WTC11 (cell line): ENCODE data around the gene ATRX. TPM values are rescaled to one million over a fixed set of nuclear protein-coding genes. Genes with fewer than 3 reads are reported as not detected.

Experiments used
- ATAC-seq: fragments of 200-7000 bp; cut with Tn5 transposase; 2 replicates; pipeline ENCODE4 v1.10.0; 2021; ENCODE audit warnings: mild to moderate bottlenecking, moderate library complexity
- CTCF ChIA-PET: fragments of 300-600 bp; sonication (Branson Sonifier 250); formaldehyde crosslinking; loops from one replicate; lab custom pipeline; 2021; ENCODE audit warnings: antibody characterized with exemption; lab: Charles Lee
- POLR2A ChIA-PET: fragments of 350-600 bp; sonication (Branson Sonifier 250); formaldehyde crosslinking; loops from one replicate; lab custom pipeline; 2021; ENCODE audit warnings: antibody characterized with exemption; lab: Charles Lee
- DNase-seq: peaks from one replicate; pipeline ENCODE4 v3.0.0; 2021; ENCODE audit warnings: low spot score
- H3K27ac Mint-ChIP-seq: 2 replicates; pipeline ENCODE4 v1.8.0; 2021; ENCODE audit warnings: mixed read lengths
- H3K27me3 Mint-ChIP-seq: 2 replicates; pipeline ENCODE4 v1.8.0; 2021; ENCODE audit warnings: low read depth, mild to moderate bottlenecking, moderate library complexity, mixed read lengths
- H3K36me3 Mint-ChIP-seq: 2 replicates; pipeline ENCODE4 v1.8.0; 2021; ENCODE audit warnings: mixed read lengths
- H3K4me1 Mint-ChIP-seq: 2 replicates; pipeline ENCODE4 v1.8.0; 2022; ENCODE audit warnings: mixed read lengths
- H3K4me3 Mint-ChIP-seq: 2 replicates; pipeline ENCODE4 v1.8.0; 2021; ENCODE audit warnings: mild to moderate bottlenecking, moderate library complexity, mixed read lengths
- H3K9me3 Mint-ChIP-seq: 2 replicates; pipeline ENCODE4 v1.8.0; 2021; ENCODE audit warnings: mixed read lengths
- EMX1 ChIP-seq: fragments of 250-450 bp; sonication (Bioruptor Pico); IDR thresholded peaks from 2 replicates; pipeline ENCODE4 v1.8.0; 2021; ENCODE audit warnings: mild to moderate bottlenecking
- ESRRA ChIP-seq: sonication (generic); formaldehyde crosslinking; IDR thresholded peaks from 2 replicates; pipeline ENCODE4 v1.8.1; 2022; ENCODE audit warnings: mild to moderate bottlenecking, missing genetic modification reagents, borderline replicate concordance
- GABPB1 ChIP-seq: sonication (generic); formaldehyde crosslinking; IDR thresholded peaks from 2 replicates; pipeline ENCODE4 v1.8.1; 2023; ENCODE audit warnings: mild to moderate bottlenecking, missing genetic modification reagents
- GRHL2 ChIP-seq: fragments of 250-450 bp; sonication (Bioruptor Pico); IDR thresholded peaks from 2 replicates; pipeline ENCODE4 v1.8.0; 2022; ENCODE audit warnings: mild to moderate bottlenecking, moderate library complexity; ENCODE audit not compliant: insufficient replicate concordance, severe bottlenecking
- GTF2I ChIP-seq: fragments of 250-450 bp; sonication (Bioruptor Pico); conservative IDR thresholded peaks from 2 replicates; pipeline ENCODE4 v1.4.0; 2021; ENCODE audit warnings: mild to moderate bottlenecking
- KAT7 ChIP-seq: sonication (generic); formaldehyde crosslinking; IDR thresholded peaks from 2 replicates; pipeline ENCODE4 v1.8.1; 2023; ENCODE audit warnings: missing genetic modification reagents, mild to moderate bottlenecking, borderline replicate concordance
- MXD4 ChIP-seq: fragments of 250-450 bp; sonication (Bioruptor Pico); IDR thresholded peaks from 2 replicates; pipeline ENCODE4 v1.8.0; 2021; ENCODE audit warnings: mild to moderate bottlenecking, moderate library complexity, borderline replicate concordance
- NR3C1 ChIP-seq: sonication (generic); formaldehyde crosslinking; conservative IDR thresholded peaks from 2 replicates; pipeline ENCODE4 v1.8.1; 2023; ENCODE audit warnings: low read depth, mild to moderate bottlenecking, missing genetic modification reagents
- SMAD3 ChIP-seq: sonication (generic); formaldehyde crosslinking; IDR thresholded peaks from 2 replicates; pipeline ENCODE4 v1.8.0; 2022; ENCODE audit warnings: missing genetic modification reagents, mild to moderate bottlenecking, borderline replicate concordance
- SMAD4 ChIP-seq: sonication (generic); formaldehyde crosslinking; IDR thresholded peaks from 2 replicates; pipeline ENCODE4 v1.8.0; 2022; ENCODE audit warnings: mild to moderate bottlenecking, missing genetic modification reagents
- TCF7 ChIP-seq: sonication (generic); formaldehyde crosslinking; IDR thresholded peaks from 2 replicates; pipeline ENCODE4 v1.8.0; 2022; ENCODE audit warnings: mild to moderate bottlenecking, low read depth, missing genetic modification reagents, moderate library complexity
- TEAD1 ChIP-seq: sonication (generic); formaldehyde crosslinking; IDR thresholded peaks from 2 replicates; pipeline ENCODE4 v1.8.0; 2022; ENCODE audit warnings: mild to moderate bottlenecking, missing genetic modification reagents
- TEAD4 ChIP-seq: sonication (generic); formaldehyde crosslinking; IDR thresholded peaks from 2 replicates; pipeline ENCODE4 v1.8.0; 2022; ENCODE audit warnings: mild to moderate bottlenecking, missing genetic modification reagents
- ZNF263 ChIP-seq: sonication (generic); formaldehyde crosslinking; IDR thresholded peaks from 2 replicates; pipeline ENCODE4 v1.8.1; 2022; ENCODE audit warnings: low read depth, mild to moderate bottlenecking, moderate library complexity, missing genetic modification reagents
- ZNF416 ChIP-seq: fragments of 250-450 bp; sonication (Bioruptor Pico); IDR thresholded peaks from 2 replicates; pipeline ENCODE4 v1.9.0; 2021; ENCODE audit warnings: mild to moderate bottlenecking, inconsistent platforms
- ZNF671 ChIP-seq: fragments of 250-450 bp; sonication (Bioruptor Pico); IDR thresholded peaks from 2 replicates; pipeline ENCODE4 v1.8.0; 2021; ENCODE audit warnings: mild to moderate bottlenecking
- total RNA-seq: library from RNA; stranded (reverse); gene quantifications from 3 replicates; pipeline ENCODE4 v1.2.3, GENCODE V29; 2021
- TF ChIP-seq, protein P1 (sequence below): sonication (generic); formaldehyde crosslinking; IDR thresholded peaks from 2 replicates; pipeline ENCODE4 v1.8.0; 2022; ENCODE audit warnings: missing genetic modification reagents
- TF ChIP-seq, protein P2 (sequence below): sonication (generic); formaldehyde crosslinking; IDR thresholded peaks from 2 replicates; pipeline ENCODE4 v1.8.1; 2023; ENCODE audit warnings: mild to moderate bottlenecking, missing genetic modification reagents, moderate library complexity
- TF ChIP-seq, protein P3 (sequence below): sonication (generic); formaldehyde crosslinking; IDR thresholded peaks from 2 replicates; pipeline ENCODE4 v1.8.0; 2023; ENCODE audit warnings: missing genetic modification reagents
- TF ChIP-seq, protein P4 (sequence below): sonication (generic); formaldehyde crosslinking; conservative IDR thresholded peaks from 2 replicates; pipeline ENCODE4 v1.8.1; 2023; ENCODE audit warnings: mild to moderate bottlenecking, low read depth, missing genetic modification reagents, moderate library complexity
- TF ChIP-seq, protein P5 (sequence below): sonication (generic); formaldehyde crosslinking; IDR thresholded peaks from 2 replicates; pipeline ENCODE4 v1.8.1; 2023; ENCODE audit warnings: mild to moderate bottlenecking, missing genetic modification reagents
- TF ChIP-seq, protein P6 (sequence below): sonication (generic); formaldehyde crosslinking; IDR thresholded peaks from 2 replicates; pipeline ENCODE4 v1.8.0; 2023; ENCODE audit warnings: missing genetic modification reagents, mild to moderate bottlenecking, borderline replicate concordance

Gene ATRX
- total RNA-seq, 1 experiment from 2014 or later = 96.6 TPM

DNA sequence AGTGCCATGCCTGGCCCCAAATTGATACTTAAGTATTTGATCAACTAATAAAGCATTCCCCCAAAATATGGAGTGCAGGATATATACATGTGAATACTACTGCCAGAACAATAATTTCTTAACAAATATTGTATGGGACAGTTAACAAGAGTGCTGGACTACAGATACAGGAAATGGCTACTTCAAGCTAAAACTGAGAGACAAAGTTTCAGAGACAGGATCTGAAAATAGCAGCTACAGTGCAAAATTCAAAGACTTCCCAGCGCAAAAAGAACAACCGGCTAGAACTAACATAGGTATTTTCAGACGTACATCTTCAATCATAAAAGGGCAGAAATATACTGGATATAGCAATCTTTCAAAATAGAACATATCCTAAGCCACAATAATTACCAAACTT is 6.3 kb downstream of the ATRX start (continued):
- TF ChIP-seq, protein P1, sequence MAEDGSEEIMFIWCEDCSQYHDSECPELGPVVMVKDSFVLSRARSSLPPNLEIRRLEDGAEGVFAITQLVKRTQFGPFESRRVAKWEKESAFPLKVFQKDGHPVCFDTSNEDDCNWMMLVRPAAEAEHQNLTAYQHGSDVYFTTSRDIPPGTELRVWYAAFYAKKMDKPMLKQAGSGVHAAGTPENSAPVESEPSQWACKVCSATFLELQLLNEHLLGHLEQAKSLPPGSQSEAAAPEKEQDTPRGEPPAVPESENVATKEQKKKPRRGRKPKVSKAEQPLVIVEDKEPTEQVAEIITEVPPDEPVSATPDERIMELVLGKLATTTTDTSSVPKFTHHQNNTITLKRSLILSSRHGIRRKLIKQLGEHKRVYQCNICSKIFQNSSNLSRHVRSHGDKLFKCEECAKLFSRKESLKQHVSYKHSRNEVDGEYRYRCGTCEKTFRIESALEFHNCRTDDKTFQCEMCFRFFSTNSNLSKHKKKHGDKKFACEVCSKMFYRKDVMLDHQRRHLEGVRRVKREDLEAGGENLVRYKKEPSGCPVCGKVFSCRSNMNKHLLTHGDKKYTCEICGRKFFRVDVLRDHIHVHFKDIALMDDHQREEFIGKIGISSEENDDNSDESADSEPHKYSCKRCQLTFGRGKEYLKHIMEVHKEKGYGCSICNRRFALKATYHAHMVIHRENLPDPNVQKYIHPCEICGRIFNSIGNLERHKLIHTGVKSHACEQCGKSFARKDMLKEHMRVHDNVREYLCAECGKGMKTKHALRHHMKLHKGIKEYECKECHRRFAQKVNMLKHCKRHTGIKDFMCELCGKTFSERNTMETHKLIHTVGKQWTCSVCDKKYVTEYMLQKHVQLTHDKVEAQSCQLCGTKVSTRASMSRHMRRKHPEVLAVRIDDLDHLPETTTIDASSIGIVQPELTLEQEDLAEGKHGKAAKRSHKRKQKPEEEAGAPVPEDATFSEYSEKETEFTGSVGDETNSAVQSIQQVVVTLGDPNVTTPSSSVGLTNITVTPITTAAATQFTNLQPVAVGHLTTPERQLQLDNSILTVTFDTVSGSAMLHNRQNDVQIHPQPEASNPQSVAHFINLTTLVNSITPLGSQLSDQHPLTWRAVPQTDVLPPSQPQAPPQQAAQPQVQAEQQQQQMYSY (CRISPR knock-in tag) = no peak
- no peak for TF ChIP-seq GTF2I (CRISPR knock-in tag)
- TF ChIP-seq SMAD3 = no peak
- TF ChIP-seq ESRRA (CRISPR knock-in tag) = no peak
- TF ChIP-seq GRHL2 (CRISPR knock-in tag) = no peak
- no peak for TF ChIP-seq SMAD4
- no peak for TF ChIP-seq MXD4 (CRISPR knock-in tag)
- TF ChIP-seq, all 79 proteins: peak for 0

DNA sequence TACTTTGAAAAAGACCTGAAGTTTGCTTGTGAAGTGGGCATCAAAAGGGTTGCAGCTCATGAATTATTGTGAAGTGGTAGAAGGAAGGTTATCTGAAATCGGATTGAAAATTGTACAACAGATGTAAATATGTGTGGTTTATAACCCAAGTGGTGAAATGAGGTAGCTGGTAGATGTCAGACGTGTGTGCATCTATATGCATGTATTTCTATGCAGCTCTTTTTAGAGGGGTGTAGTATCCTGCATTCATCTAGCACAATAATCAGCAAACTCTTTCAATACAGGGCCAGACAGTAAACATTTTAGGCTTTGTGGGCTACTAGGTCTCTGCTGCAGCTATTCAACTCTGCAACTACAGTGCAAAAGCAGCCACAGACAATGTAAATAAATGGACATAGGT is 9.4 kb downstream of the ATRX start:
- ChIA-PET CTCF (interaction anchor here (1.2 kb wide), 1 partner anchor 98 kb away, joined by 3 read pairs; no protein-coding TSS in a partner anchor), POLR2A (no interaction called here)
- H3K4me3 Mint-ChIP-seq = no peak overlapping the region
- no peaks in the 10 kb centered on the region for H3K9me3 Mint-ChIP-seq
- no peak for TF ChIP-seq GTF2I (CRISPR knock-in tag)
- TF ChIP-seq ZNF671 = no peak
- TF ChIP-seq, protein P2, sequence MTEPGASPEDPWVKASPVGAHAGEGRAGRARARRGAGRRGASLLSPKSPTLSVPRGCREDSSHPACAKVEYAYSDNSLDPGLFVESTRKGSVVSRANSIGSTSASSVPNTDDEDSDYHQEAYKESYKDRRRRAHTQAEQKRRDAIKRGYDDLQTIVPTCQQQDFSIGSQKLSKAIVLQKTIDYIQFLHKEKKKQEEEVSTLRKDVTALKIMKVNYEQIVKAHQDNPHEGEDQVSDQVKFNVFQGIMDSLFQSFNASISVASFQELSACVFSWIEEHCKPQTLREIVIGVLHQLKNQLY (CRISPR knock-in tag) = no peak
- no peak for TF ChIP-seq SMAD4
- TF ChIP-seq KAT7 = no peak
- TF ChIP-seq ZNF263 = no peak
- TF ChIP-seq, protein P3, sequence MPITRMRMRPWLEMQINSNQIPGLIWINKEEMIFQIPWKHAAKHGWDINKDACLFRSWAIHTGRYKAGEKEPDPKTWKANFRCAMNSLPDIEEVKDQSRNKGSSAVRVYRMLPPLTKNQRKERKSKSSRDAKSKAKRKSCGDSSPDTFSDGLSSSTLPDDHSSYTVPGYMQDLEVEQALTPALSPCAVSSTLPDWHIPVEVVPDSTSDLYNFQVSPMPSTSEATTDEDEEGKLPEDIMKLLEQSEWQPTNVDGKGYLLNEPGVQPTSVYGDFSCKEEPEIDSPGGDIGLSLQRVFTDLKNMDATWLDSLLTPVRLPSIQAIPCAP = no peak
- TF ChIP-seq, protein P4, sequence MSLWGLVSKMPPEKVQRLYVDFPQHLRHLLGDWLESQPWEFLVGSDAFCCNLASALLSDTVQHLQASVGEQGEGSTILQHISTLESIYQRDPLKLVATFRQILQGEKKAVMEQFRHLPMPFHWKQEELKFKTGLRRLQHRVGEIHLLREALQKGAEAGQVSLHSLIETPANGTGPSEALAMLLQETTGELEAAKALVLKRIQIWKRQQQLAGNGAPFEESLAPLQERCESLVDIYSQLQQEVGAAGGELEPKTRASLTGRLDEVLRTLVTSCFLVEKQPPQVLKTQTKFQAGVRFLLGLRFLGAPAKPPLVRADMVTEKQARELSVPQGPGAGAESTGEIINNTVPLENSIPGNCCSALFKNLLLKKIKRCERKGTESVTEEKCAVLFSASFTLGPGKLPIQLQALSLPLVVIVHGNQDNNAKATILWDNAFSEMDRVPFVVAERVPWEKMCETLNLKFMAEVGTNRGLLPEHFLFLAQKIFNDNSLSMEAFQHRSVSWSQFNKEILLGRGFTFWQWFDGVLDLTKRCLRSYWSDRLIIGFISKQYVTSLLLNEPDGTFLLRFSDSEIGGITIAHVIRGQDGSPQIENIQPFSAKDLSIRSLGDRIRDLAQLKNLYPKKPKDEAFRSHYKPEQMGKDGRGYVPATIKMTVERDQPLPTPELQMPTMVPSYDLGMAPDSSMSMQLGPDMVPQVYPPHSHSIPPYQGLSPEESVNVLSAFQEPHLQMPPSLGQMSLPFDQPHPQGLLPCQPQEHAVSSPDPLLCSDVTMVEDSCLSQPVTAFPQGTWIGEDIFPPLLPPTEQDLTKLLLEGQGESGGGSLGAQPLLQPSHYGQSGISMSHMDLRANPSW = no peak
- no peak for TF ChIP-seq TEAD4 (CRISPR knock-in tag)
- no peak for TF ChIP-seq NR3C1 (CRISPR knock-in tag)
- TF ChIP-seq, protein P5, sequence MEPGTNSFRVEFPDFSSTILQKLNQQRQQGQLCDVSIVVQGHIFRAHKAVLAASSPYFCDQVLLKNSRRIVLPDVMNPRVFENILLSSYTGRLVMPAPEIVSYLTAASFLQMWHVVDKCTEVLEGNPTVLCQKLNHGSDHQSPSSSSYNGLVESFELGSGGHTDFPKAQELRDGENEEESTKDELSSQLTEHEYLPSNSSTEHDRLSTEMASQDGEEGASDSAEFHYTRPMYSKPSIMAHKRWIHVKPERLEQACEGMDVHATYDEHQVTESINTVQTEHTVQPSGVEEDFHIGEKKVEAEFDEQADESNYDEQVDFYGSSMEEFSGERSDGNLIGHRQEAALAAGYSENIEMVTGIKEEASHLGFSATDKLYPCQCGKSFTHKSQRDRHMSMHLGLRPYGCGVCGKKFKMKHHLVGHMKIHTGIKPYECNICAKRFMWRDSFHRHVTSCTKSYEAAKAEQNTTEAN (CRISPR knock-in tag) = no peak
- TF ChIP-seq, protein P6, sequence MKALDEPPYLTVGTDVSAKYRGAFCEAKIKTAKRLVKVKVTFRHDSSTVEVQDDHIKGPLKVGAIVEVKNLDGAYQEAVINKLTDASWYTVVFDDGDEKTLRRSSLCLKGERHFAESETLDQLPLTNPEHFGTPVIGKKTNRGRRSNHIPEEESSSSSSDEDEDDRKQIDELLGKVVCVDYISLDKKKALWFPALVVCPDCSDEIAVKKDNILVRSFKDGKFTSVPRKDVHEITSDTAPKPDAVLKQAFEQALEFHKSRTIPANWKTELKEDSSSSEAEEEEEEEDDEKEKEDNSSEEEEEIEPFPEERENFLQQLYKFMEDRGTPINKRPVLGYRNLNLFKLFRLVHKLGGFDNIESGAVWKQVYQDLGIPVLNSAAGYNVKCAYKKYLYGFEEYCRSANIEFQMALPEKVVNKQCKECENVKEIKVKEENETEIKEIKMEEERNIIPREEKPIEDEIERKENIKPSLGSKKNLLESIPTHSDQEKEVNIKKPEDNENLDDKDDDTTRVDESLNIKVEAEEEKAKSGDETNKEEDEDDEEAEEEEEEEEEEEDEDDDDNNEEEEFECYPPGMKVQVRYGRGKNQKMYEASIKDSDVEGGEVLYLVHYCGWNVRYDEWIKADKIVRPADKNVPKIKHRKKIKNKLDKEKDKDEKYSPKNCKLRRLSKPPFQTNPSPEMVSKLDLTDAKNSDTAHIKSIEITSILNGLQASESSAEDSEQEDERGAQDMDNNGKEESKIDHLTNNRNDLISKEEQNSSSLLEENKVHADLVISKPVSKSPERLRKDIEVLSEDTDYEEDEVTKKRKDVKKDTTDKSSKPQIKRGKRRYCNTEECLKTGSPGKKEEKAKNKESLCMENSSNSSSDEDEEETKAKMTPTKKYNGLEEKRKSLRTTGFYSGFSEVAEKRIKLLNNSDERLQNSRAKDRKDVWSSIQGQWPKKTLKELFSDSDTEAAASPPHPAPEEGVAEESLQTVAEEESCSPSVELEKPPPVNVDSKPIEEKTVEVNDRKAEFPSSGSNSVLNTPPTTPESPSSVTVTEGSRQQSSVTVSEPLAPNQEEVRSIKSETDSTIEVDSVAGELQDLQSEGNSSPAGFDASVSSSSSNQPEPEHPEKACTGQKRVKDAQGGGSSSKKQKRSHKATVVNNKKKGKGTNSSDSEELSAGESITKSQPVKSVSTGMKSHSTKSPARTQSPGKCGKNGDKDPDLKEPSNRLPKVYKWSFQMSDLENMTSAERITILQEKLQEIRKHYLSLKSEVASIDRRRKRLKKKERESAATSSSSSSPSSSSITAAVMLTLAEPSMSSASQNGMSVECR = no peak
- TF ChIP-seq TCF7 (CRISPR knock-in tag) = no peak
- no peak for TF ChIP-seq EMX1 (CRISPR knock-in tag)
- TF ChIP-seq TEAD1 (CRISPR knock-in tag) = no peak
- TF ChIP-seq ZNF416 (CRISPR knock-in tag) = no peak
- no peak for TF ChIP-seq GABPB1 (CRISPR knock-in tag)
- H3K27me3 Mint-ChIP-seq = no peaks in the 10 kb centered on the region
- DNase-seq (no peak), ATAC-seq (no peak)
- H3K27ac Mint-ChIP-seq = no peak overlapping the region
- H3K4me1 Mint-ChIP-seq = peaks cover 11% of the 10 kb centered on the region
- H3K36me3 Mint-ChIP-seq = no peaks in the 10 kb centered on the region
